ENCODE data around the gene ACER3. TPM values are rescaled to one million over a fixed set of nuclear protein-coding genes. Genes with fewer than 3 reads are reported as not detected.
A peak's percentile ranks its signal among the peaks of the same experiment; 100 is the strongest.

The ACER3 gene
- polyA plus RNA-seq, 1 experiment, result 11.2 TPM

DNA sequence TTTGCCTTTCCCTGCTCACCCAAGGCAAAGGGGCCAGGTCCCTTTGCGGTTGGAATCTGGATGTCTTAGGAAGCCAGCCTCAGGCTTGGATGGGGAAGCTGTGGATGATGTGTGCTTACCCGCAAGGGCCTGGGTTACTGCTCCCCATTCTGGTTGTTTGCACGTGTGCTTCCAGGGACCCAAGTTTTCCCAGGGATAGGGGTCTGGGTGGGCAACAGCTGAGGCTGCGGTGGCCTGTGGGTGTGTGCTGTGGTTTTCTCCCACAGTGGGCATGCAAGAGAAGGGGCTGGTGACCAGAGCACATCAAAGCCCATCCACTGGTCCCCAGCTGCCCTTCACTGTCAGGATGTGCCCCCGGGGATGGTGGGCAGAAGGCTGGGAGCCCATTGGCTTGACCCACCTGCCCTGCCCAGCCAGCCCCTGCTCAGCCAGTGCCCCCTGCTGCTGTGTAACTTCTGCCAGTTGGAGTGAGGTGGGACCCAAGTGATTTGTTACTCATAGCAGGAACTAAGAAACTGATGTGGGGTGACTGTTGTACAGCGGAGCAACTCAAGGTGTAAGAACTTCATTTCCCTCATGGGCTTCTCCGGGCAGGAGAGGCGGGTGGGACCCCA lies 209.4 kb downstream of the ACER3 start:
- Histone ChIP-seq H3K9me3 (ENCODE audit: control insufficient read depth, insufficient read depth, low read length) (no peaks in the 10 kb centered on the region), H3K27ac (ENCODE audit: low read depth, low read length) (no peak overlapping the region), H3K27me3 (ENCODE audit: control insufficient read depth, insufficient read depth, low read length) (no peaks in the 10 kb centered on the region), H3K4me3 (ENCODE audit: low read depth, low read length) (no peak overlapping the region)
- no peak for DNase-seq (ENCODE audit: low read depth, low spot score)
- ChIA-PET CTCF (interaction anchor here (0.7 kb wide), 1 partner anchor 21 kb away, joined by 3 read pairs; no protein-coding TSS in a partner anchor), POLR2A (no interaction called here)
- no peak for TF ChIP-seq CTCF (IDR thresholded peaks at IDR 0.05; ENCODE audit: low read depth, low read length)

DNA sequence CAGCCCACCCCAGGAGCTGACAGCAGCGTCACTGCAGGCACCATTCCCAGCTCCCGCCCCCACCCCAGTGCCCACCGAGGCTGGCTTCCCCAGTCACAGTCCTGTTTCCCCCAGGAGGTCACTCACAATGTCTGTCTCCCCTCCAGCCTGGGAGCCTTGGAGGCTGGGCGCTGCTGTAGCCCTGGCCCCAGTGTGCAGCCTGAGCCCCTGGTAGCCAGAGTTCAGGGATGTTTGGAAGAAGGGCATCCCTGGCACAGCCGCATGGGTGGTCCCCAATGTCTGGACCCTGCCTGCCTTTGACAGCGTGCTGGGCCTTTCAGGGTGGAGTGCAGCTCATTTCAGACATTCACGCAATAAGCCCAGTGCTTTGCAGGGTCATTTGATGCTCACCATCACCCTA lies 210.4 kb downstream of the ACER3 start:
- Histone ChIP-seq H3K9me3 (ENCODE audit: control insufficient read depth, insufficient read depth, low read length) (no peaks in the 10 kb centered on the region), H3K27ac (ENCODE audit: low read depth, low read length) (no peak overlapping the region), H3K4me3 (ENCODE audit: low read depth, low read length) (no peak overlapping the region), H3K27me3 (ENCODE audit: control insufficient read depth, insufficient read depth, low read length) (no peaks in the 10 kb centered on the region)
- TF ChIP-seq CTCF (IDR thresholded peaks at IDR 0.05; ENCODE audit: low read depth, low read length), result no peak
- ChIA-PET CTCF (interaction anchor here (0.7 to 0.9 kb wide), 2 partner anchors 20 to 23 kb away, joined by 3 read pairs; no protein-coding TSS in a partner anchor), POLR2A (no interaction called here)
- DNase-seq (ENCODE audit: low read depth, low spot score), result no peak

- Histone ChIP-seq H3K27ac (ENCODE audit: low read depth, low read length) (peak overlapping the region; percentile 99), H3K4me3 (ENCODE audit: low read depth, low read length) (no peak overlapping the region), H3K27me3 (ENCODE audit: control insufficient read depth, insufficient read depth, low read length) (no peaks in the 10 kb centered on the region), H3K9me3 (ENCODE audit: control insufficient read depth, insufficient read depth, low read length) (no peaks in the 10 kb centered on the region)
- ChIA-PET CTCF (no interaction called here), POLR2A (no interaction called here)
- DNase-seq (ENCODE audit: low read depth, low spot score), result no peak
- no peak for TF ChIP-seq CTCF (IDR thresholded peaks at IDR 0.05; ENCODE audit: low read depth, low read length)
Observed at GRCh38 chr11:77071671-77072605, 211.2 kb downstream of the ACER3 start.

- H3K27me3 ChIP-seq (ENCODE audit: control insufficient read depth, insufficient read depth, low read length), result no peaks in the 10 kb centered on the region
- CTCF ChIA-PET, result interaction anchor here (1.1 to 2.5 kb wide), 3 partner anchors 9 to 25 kb away, joined by 3 to 16 read pairs (median 13); no protein-coding TSS in a partner anchor
- peak overlapping the region; percentile 99 for H3K27ac ChIP-seq (ENCODE audit: low read depth, low read length)
- H3K4me3 ChIP-seq (ENCODE audit: low read depth, low read length), result no peak overlapping the region
- no peaks in the 10 kb centered on the region for H3K9me3 ChIP-seq (ENCODE audit: control insufficient read depth, insufficient read depth, low read length)
- TF ChIP-seq CTCF (IDR thresholded peaks at IDR 0.05; ENCODE audit: low read depth, low read length), result no peak
- no peak for DNase-seq (ENCODE audit: low read depth, low spot score)
- POLR2A ChIA-PET, result interaction anchor here (0.5 to 1.0 kb wide), 3 partner anchors 43 to 191 kb away, joined by 3 to 5 read pairs (median 4); no protein-coding TSS in a partner anchor
Observed at GRCh38 chr11:77072851-77073327, 212.2 kb downstream of the ACER3 start.
